Left ventricle myocardium inferior (tissue), 1 donor: ENCODE measurements around the gene CCM2. TPM values are rescaled to one million over a fixed set of nuclear protein-coding genes. Genes with fewer than 3 reads are reported as not detected.
A peak's percentile ranks its signal among the peaks of the same experiment; 100 is the strongest.

Experiments used
- DNase-seq: peaks from one replicate; pipeline ENCODE4 v3.0.0-alpha.2; 2020
- H3K27ac ChIP-seq: fragments of 200-600 bp; replicated peaks from 2 replicates; pipeline ENCODE4 v1.8.0; 2021
- H3K27me3 ChIP-seq: fragments of 200-600 bp; 2 replicates; pipeline ENCODE4 v1.8.0; 2021; ENCODE audit warnings: low read depth
- H3K36me3 ChIP-seq: fragments of 200-600 bp; 2 replicates; pipeline ENCODE4 v1.8.0; 2021
- H3K4me1 ChIP-seq: fragments of 200-600 bp; 2 replicates; pipeline ENCODE4 v1.8.0; 2021
- H3K4me3 ChIP-seq: fragments of 200-600 bp; 2 replicates; pipeline ENCODE4 v1.8.0; 2021; ENCODE audit warnings: mild to moderate bottlenecking, moderate library complexity
- H3K9me3 ChIP-seq: fragments of 200-600 bp; replicated peaks from 2 replicates; pipeline ENCODE4 v1.8.0; 2021
- CTCF ChIP-seq: fragments of 200-600 bp; IDR thresholded peaks from 2 replicates; pipeline ENCODE4 v1.8.0; 2021; ENCODE audit warnings: antibody characterized with exemption, mild to moderate bottlenecking, borderline replicate concordance
- intact Hi-C: fragments of 100-400 bp; cut with micrococcal nuclease; formaldehyde crosslinking; loops from one replicate; pipeline ENCODE4 v1.11.0; 2022
- total RNA-seq: library from RNA; stranded (reverse); fragmentation: NEBNext Ultra II Directional; extraction: Animal tissue kit (Norgen Biotek cat#: 25700); gene quantifications from one replicate; pipeline ENCODE4 v1.2.1, GENCODE V29; 2021
- donor health status: DM: no; HTN: yes; CAD: no; lungs with severe emphysema.

The CCM2 gene
- total RNA-seq, 1 donor from 2014 or later: 24.5 TPM

GRCh38 chr7:45087301-45088145 is 87.5 kb downstream of the CCM2 start:
- intact Hi-C loops: no loop called here
- Histone ChIP-seq H3K36me3 (no peaks in the 10 kb centered on the region), H3K4me3 (peak overlapping the region; percentile 78), H3K27me3 (peaks cover 12% of the 10 kb centered on the region), H3K4me1 (peaks cover 14% of the 10 kb centered on the region), H3K27ac (peak overlapping the region; percentile 73), H3K9me3 (no peaks in the 10 kb centered on the region)
- no peak for TF ChIP-seq CTCF
- DNase-seq: no peak

- H3K9me3 ChIP-seq: no peaks in the 10 kb centered on the region
- TF ChIP-seq CTCF: no peak
- no peak for DNase-seq
- peaks cover 12% of the 10 kb centered on the region for H3K27me3 ChIP-seq
- peak overlapping the region; percentile 73 for H3K27ac ChIP-seq
- peak overlapping the region; percentile 78 for H3K4me3 ChIP-seq
- peaks cover 14% of the 10 kb centered on the region for H3K4me1 ChIP-seq
- intact Hi-C loops: no loop called here
- no peaks in the 10 kb centered on the region for H3K36me3 ChIP-seq
Measured at GRCh38 chr7:45088146-45088701, 88.2 kb downstream of the CCM2 start.

- H3K4me3 ChIP-seq: peak within 1 kb of the TSS; percentile 78
- peaks cover 14% of the 10 kb centered on the region for H3K4me1 ChIP-seq
- peaks cover under 1% of the 10 kb centered on the region for H3K9me3 ChIP-seq
- H3K27me3 ChIP-seq: peaks cover 12% of the 10 kb centered on the region
- DNase-seq: peak; percentile 53
- TF ChIP-seq CTCF: no peak
- intact Hi-C loops: no loop called here
- no peaks in the 10 kb centered on the region for H3K36me3 ChIP-seq
- H3K27ac ChIP-seq: peak within 1 kb of the TSS; percentile 73
Measured at GRCh38 chr7:45088821-45089340, 88.9 kb downstream of the CCM2 start, which contains the start of gene NACAD. Gene NACAD (minus strand): TSS chr7:45088969. CDS start chr7:45088894, 75 bp downstream.

- Histone ChIP-seq H3K36me3 (no peaks in the 10 kb centered on the region), H3K4me3 (peak overlapping the region; percentile 78), H3K27ac (peak overlapping the region; percentile 73), H3K9me3 (peaks cover 6% of the 10 kb centered on the region), H3K4me1 (peaks cover 14% of the 10 kb centered on the region), H3K27me3 (peaks cover 12% of the 10 kb centered on the region)
- no peak for TF ChIP-seq CTCF
- DNase-seq: peak; percentile 56
- intact Hi-C loops: no loop called here
Measured at GRCh38 chr7:45089341-45089891, 89.4 kb downstream of the CCM2 start.

GRCh38 chr7:45092100-45092930 is 92.3 kb downstream of the CCM2 start:
- peaks cover 12% of the 10 kb centered on the region for H3K9me3 ChIP-seq
- TF ChIP-seq CTCF: no peak
- no peak overlapping the region for H3K27ac ChIP-seq
- H3K36me3 ChIP-seq: no peaks in the 10 kb centered on the region
- peaks cover 14% of the 10 kb centered on the region for H3K4me1 ChIP-seq
- intact Hi-C loops: no loop called here
- no peak overlapping the region for H3K4me3 ChIP-seq
- peaks cover 12% of the 10 kb centered on the region for H3K27me3 ChIP-seq
- no peak for DNase-seq
